HAP-1 (cell line): ENCODE results near the gene USHBP1.

Source experiments
- DNase-seq, 2 experiments: peaks; one replicate each; pipeline ENCODE4 v3.0.0-alpha.2; 2016 to 2020; ENCODE audit warnings: low spot score in 2 of 2
- H3K27me3 ChIP-seq: fragments of 250-450 bp; sonication (Bioruptor Pico); 2 replicates; pipeline ENCODE4 v1.5.1; 2020; ENCODE audit warnings: low read depth, mild to moderate bottlenecking, moderate library complexity
- H3K36me3 ChIP-seq: fragments of 250-450 bp; sonication (Bioruptor Pico); replicated peaks from 2 replicates; pipeline ENCODE4 v1.5.1; 2020; ENCODE audit warnings: mild to moderate bottlenecking
- H3K4me1 ChIP-seq: fragments of 250-450 bp; sonication (Bioruptor Pico); 2 replicates; pipeline ENCODE4 v1.5.1; 2020; ENCODE audit warnings: mild to moderate bottlenecking
- H3K4me3 ChIP-seq: fragments of 250-450 bp; sonication (Bioruptor Pico); 2 replicates; pipeline ENCODE4 v1.5.1; 2020; ENCODE audit warnings: mild to moderate bottlenecking, moderate library complexity
- H3K9me3 ChIP-seq: fragments of 250-450 bp; sonication (Bioruptor Pico); 2 replicates; pipeline ENCODE4 v1.5.1; 2020; ENCODE audit warnings: mild to moderate bottlenecking, moderate library complexity
- in situ Hi-C: fragments of 300-500 bp; cut with MboI; formaldehyde crosslinking; loops from 3 replicates; pipeline ENCODE4 v1.14.3; 2020; ENCODE audit warnings: low sequenced_read_pairs, inconsistent platforms, mixed read lengths

USHBP1 gene

GRCh38 chr19:17264641-17264979 lies at the start of gene USHBP1:
TSS of gene USHBP1 (minus strand) at chr19:17264745. CDS start at chr19:17264299, 446 bp downstream.
- Histone ChIP-seq H3K27me3 (no peaks in the 10 kb centered on the region), H3K4me1 (peaks cover 6% of the 10 kb centered on the region), H3K9me3 (no peaks in the 10 kb centered on the region), H3K4me3 (no peak within 1 kb of the TSS), H3K36me3 (peaks cover 7% of the 10 kb centered on the region)
- no peak for DNase-seq
- in situ Hi-C loops = no loop called here

GRCh38 chr19:17314007-17314593 lies 49.6 kb upstream of the USHBP1 start:
- peaks cover 7% of the 10 kb centered on the region for H3K4me1 ChIP-seq

GRCh38 chr19:17312189-17313113 lies 47.9 kb upstream of the USHBP1 start:
- Histone ChIP-seq H3K4me3 (no peak overlapping the region), H3K4me1 (peaks cover 7% of the 10 kb centered on the region)

More at GRCh38 chr19:17314007-17314593, 49.6 kb upstream of the USHBP1 start:
- Histone ChIP-seq H3K36me3 (peaks cover 16% of the 10 kb centered on the region), H3K27me3 (no peaks in the 10 kb centered on the region), H3K9me3 (no peaks in the 10 kb centered on the region), H3K4me3 (no peak overlapping the region)
- no peak for DNase-seq
- in situ Hi-C loops = no loop called here

GRCh38 chr19:17311455-17312188 lies 47.1 kb upstream of the USHBP1 start:
- H3K27me3 ChIP-seq = no peaks in the 10 kb centered on the region
- H3K4me3 ChIP-seq = no peak overlapping the region
- no peaks in the 10 kb centered on the region for H3K9me3 ChIP-seq
- in situ Hi-C loops = no loop called here
- peaks cover 16% of the 10 kb centered on the region for H3K36me3 ChIP-seq
- DNase-seq = no peak
- H3K4me1 ChIP-seq = peaks cover 7% of the 10 kb centered on the region

More at GRCh38 chr19:17312189-17313113, 47.9 kb upstream of the USHBP1 start:
- Histone ChIP-seq H3K9me3 (no peaks in the 10 kb centered on the region), H3K36me3 (peaks cover 16% of the 10 kb centered on the region), H3K27me3 (no peaks in the 10 kb centered on the region)
- in situ Hi-C loops = no loop called here
- no peak for DNase-seq

GRCh38 chr19:17309965-17310461 lies 45.5 kb upstream of the USHBP1 start:
- in situ Hi-C loops = no loop called here
- Histone ChIP-seq H3K36me3 (peaks cover 8% of the 10 kb centered on the region), H3K9me3 (no peaks in the 10 kb centered on the region), H3K27me3 (no peaks in the 10 kb centered on the region), H3K4me3 (peak overlapping the region; percentile 90), H3K4me1 (peaks cover 7% of the 10 kb centered on the region)
- no peak for DNase-seq

GRCh38 chr19:17309198-17309964 lies 44.8 kb upstream of the USHBP1 start, which contains the start of gene DDA1:
TSS of gene DDA1 (plus strand) at chr19:17309563. CDS start at chr19:17309655, 92 bp downstream.
- Histone ChIP-seq H3K9me3 (no peaks in the 10 kb centered on the region), H3K4me1 (peaks cover 7% of the 10 kb centered on the region), H3K4me3 (peak within 1 kb of the TSS; percentile 90), H3K27me3 (no peaks in the 10 kb centered on the region), H3K36me3 (peaks cover 4% of the 10 kb centered on the region)
- DNase-seq = peak; percentile 100
- in situ Hi-C loops = no loop called here

- Histone ChIP-seq H3K4me3 (no peak overlapping the region), H3K4me1 (peaks cover 11% of the 10 kb centered on the region), H3K36me3 (no peaks in the 10 kb centered on the region; the same call in 1 of the 2 replicates), H3K9me3 (no peaks in the 10 kb centered on the region), H3K27me3 (no peaks in the 10 kb centered on the region)
- in situ Hi-C loops = no loop called here
- DNase-seq = no peak
These were observed 43.4 kb upstream of the USHBP1 start for GRCh38 chr19:17307876-17308377.

GRCh38 chr19:17306285-17306714 lies 41.8 kb upstream of the USHBP1 start:
- Histone ChIP-seq H3K9me3 (no peaks in the 10 kb centered on the region), H3K36me3 (no peaks in the 10 kb centered on the region), H3K4me3 (peak overlapping the region; percentile 79), H3K27me3 (no peaks in the 10 kb centered on the region), H3K4me1 (peaks cover 11% of the 10 kb centered on the region)
- in situ Hi-C loops = no loop called here
- DNase-seq = no peak

- Histone ChIP-seq H3K36me3 (no peaks in the 10 kb centered on the region; the same call in 1 of the 2 replicates), H3K27me3 (no peaks in the 10 kb centered on the region), H3K4me1 (peaks cover 10% of the 10 kb centered on the region), H3K4me3 (peak within 1 kb of the TSS; percentile 79), H3K9me3 (no peaks in the 10 kb centered on the region)
- in situ Hi-C loops = no loop called here
- peak; percentile 98 to 99 for DNase-seq
These were observed 41.2 kb upstream of the USHBP1 start, which contains the start of gene MRPL34 for GRCh38 chr19:17305517-17306284. TSS of gene MRPL34 (plus strand) at chr19:17305872. CDS start at chr19:17305893, 21 bp downstream.

GRCh38 chr19:17305216-17305516 lies 40.6 kb upstream of the USHBP1 start:
- no peaks in the 10 kb centered on the region for H3K27me3 ChIP-seq
- in situ Hi-C loops = no loop called here
- H3K4me1 ChIP-seq = peaks cover 5% of the 10 kb centered on the region
- no peaks in the 10 kb centered on the region; the same call in 1 of the 2 replicates for H3K36me3 ChIP-seq
- no peaks in the 10 kb centered on the region for H3K9me3 ChIP-seq
- H3K4me3 ChIP-seq = peak overlapping the region; percentile 3
- no peak for DNase-seq

GRCh38 chr19:17304386-17305215 lies 40.1 kb upstream of the USHBP1 start:
- Histone ChIP-seq H3K36me3 (no peaks in the 10 kb centered on the region; the same call in 1 of the 2 replicates), H3K4me1 (peaks cover 4% of the 10 kb centered on the region; the same call in 1 of the 2 replicates), H3K9me3 (no peaks in the 10 kb centered on the region), H3K27me3 (no peaks in the 10 kb centered on the region), H3K4me3 (no peak overlapping the region)
- in situ Hi-C loops = no loop called here
- no peak for DNase-seq

GRCh38 chr19:17303940-17304267 lies 39.4 kb upstream of the USHBP1 start:
- Histone ChIP-seq H3K27me3 (no peaks in the 10 kb centered on the region), H3K36me3 (no peaks in the 10 kb centered on the region; the same call in 1 of the 2 replicates), H3K9me3 (no peaks in the 10 kb centered on the region), H3K4me3 (no peak overlapping the region), H3K4me1 (peaks cover 4% of the 10 kb centered on the region; the same call in 1 of the 2 replicates)
- in situ Hi-C loops = no loop called here
- no peak for DNase-seq
